ENCODE measurements around the gene LRMDA. TPM values are rescaled to one million over a fixed set of nuclear protein-coding genes. Genes with fewer than 3 reads are reported as not detected.

LRMDA gene
- total RNA-seq, 6 experiments from 2014 or later, result 0.32 TPM; not detected in 5

GRCh38 chr10:75950997-75951589, 519.7 kb downstream of the LRMDA start:
- Mint-ChIP-seq H3K27ac (no peak overlapping the region), H3K27me3 (ENCODE audit: insufficient read depth) (peaks cover 5% of the 10 kb centered on the region), H3K4me3 (no peak overlapping the region), H3K4me1 (ENCODE audit: low read depth) (no peaks in the 10 kb centered on the region), H3K36me3 (ENCODE audit: low read depth) (no peaks in the 10 kb centered on the region), H3K9me3 (no peaks in the 10 kb centered on the region)
- no peak for DNase-seq
- TF ChIP-seq, protein P1, sequence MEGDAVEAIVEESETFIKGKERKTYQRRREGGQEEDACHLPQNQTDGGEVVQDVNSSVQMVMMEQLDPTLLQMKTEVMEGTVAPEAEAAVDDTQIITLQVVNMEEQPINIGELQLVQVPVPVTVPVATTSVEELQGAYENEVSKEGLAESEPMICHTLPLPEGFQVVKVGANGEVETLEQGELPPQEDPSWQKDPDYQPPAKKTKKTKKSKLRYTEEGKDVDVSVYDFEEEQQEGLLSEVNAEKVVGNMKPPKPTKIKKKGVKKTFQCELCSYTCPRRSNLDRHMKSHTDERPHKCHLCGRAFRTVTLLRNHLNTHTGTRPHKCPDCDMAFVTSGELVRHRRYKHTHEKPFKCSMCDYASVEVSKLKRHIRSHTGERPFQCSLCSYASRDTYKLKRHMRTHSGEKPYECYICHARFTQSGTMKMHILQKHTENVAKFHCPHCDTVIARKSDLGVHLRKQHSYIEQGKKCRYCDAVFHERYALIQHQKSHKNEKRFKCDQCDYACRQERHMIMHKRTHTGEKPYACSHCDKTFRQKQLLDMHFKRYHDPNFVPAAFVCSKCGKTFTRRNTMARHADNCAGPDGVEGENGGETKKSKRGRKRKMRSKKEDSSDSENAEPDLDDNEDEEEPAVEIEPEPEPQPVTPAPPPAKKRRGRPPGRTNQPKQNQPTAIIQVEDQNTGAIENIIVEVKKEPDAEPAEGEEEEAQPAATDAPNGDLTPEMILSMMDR (IDR thresholded peaks at IDR 0.05), result no peak

DNA sequence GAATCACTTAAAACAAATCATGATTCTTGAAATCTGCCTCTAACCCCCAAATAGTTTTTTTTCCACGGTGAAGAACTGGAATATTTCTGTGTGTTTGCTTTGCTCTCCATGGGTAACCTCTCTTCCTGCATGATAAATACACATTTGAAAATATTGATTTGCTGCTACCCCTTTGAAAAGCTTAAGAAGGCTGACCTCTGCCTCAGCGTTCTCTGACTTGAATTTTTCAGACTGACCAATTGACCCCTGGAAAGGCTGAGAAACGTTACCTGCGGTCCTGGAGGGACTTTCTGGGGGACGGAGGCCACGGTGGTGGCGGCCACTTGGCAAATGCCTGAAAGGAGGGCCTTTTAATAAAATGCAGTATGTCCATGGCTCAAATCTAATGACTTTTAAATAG, 520.2 kb downstream of the LRMDA start:
- Mint-ChIP-seq H3K27ac (no peak overlapping the region), H3K4me1 (ENCODE audit: low read depth) (no peaks in the 10 kb centered on the region), H3K27me3 (ENCODE audit: insufficient read depth) (peaks cover 6% of the 10 kb centered on the region), H3K9me3 (no peaks in the 10 kb centered on the region), H3K4me3 (no peak overlapping the region), H3K36me3 (ENCODE audit: low read depth) (no peaks in the 10 kb centered on the region)
- DNase-seq, result no peak
- TF ChIP-seq, protein P1 (IDR thresholded peaks at IDR 0.05), result no peak

GRCh38 chr10:75952093-75952492, 520.7 kb downstream of the LRMDA start:
- Mint-ChIP-seq H3K9me3 (no peaks in the 10 kb centered on the region), H3K4me1 (ENCODE audit: low read depth) (no peaks in the 10 kb centered on the region), H3K27ac (no peak overlapping the region), H3K27me3 (ENCODE audit: insufficient read depth) (peaks cover 5% of the 10 kb centered on the region), H3K4me3 (no peak overlapping the region), H3K36me3 (ENCODE audit: low read depth) (no peaks in the 10 kb centered on the region)
- no peak for DNase-seq
- TF ChIP-seq, protein P1 (IDR thresholded peaks at IDR 0.05), result no peak

- Mint-ChIP-seq H3K27ac (no peak overlapping the region), H3K4me1 (ENCODE audit: low read depth) (peaks cover 8% of the 10 kb centered on the region), H3K27me3 (ENCODE audit: insufficient read depth) (peaks cover 4% of the 10 kb centered on the region), H3K9me3 (no peaks in the 10 kb centered on the region), H3K4me3 (no peak overlapping the region), H3K36me3 (ENCODE audit: low read depth) (no peaks in the 10 kb centered on the region)
- TF ChIP-seq, protein P1 (IDR thresholded peaks at IDR 0.05), result no peak
- no peak for DNase-seq
These were observed 523.1 kb downstream of the LRMDA start for GRCh38 chr10:75954486-75954885.

DNA sequence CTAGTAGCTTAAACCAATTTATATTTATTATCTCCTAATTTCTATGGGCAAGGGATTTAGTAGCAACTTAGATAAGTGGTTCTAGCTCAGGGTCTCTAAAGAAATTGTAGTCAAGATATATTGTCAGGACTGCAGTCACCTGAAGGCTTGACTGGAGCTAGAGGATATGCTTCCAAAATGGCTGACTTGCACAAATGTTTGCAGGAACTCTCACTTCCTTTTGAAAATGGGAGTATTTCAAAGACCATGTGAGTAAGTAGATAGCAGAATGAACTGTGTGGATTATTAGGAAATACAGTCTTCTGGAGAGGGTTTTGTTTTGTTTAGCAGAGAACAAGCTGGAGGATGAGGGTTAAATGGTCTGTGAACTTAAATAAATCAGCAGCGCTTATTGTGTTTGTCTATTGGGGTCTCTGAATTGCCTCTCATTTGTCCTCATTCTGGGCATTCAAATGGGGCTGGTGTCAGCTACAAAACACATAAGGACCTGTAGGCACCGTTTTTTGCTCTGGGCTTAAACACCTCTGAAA, 524.6 kb downstream of the LRMDA start:
- Mint-ChIP-seq H3K4me3 (no peak overlapping the region), H3K36me3 (ENCODE audit: low read depth) (no peaks in the 10 kb centered on the region), H3K4me1 (ENCODE audit: low read depth) (peaks cover 8% of the 10 kb centered on the region), H3K9me3 (no peaks in the 10 kb centered on the region), H3K27me3 (ENCODE audit: insufficient read depth) (peaks cover 4% of the 10 kb centered on the region), H3K27ac (no peak overlapping the region)
- TF ChIP-seq, protein P1 (IDR thresholded peaks at IDR 0.05), result no peak
- DNase-seq, result no peak
